Measurements from ENCODE around the gene TBC1D9. TPM values are rescaled to one million over a fixed set of nuclear protein-coding genes. Genes with fewer than 3 reads are reported as not detected.

Gene TBC1D9
- total and polyA plus RNA-seq, 4 donors, result 9.0 to 52.6 (median 24.5) TPM

- Histone ChIP-seq H3K36me3 (ENCODE audit: control insufficient read depth in 4 of 4, insufficient read depth in 4 of 4, low read length in 4 of 4) (no peaks in the 10 kb centered on the region), H3K9ac (ENCODE audit: insufficient read depth in 1 of 2, low read length in 2 of 2) (no peak overlapping the region), H3K4me1 (ENCODE audit: control insufficient read depth in 5 of 5, insufficient read depth in 5 of 5, low read length in 5 of 5) (peaks cover 0 to 22% (median 0%) of the 10 kb centered on the region in 5 donors), H3K9me3 (ENCODE audit: control insufficient read depth in 4 of 4, insufficient read depth in 3 of 4, low read length in 3 of 4) (peaks cover 0 to 3% (median 0%) of the 10 kb centered on the region in 4 donors), H3K27me3 (ENCODE audit: control insufficient read depth in 3 of 3, insufficient read depth in 3 of 3, low read length in 2 of 3) (no peaks in the 10 kb centered on the region), H3K4me3 (no peak overlapping the region), H3K27ac (ENCODE audit: low read depth in 1 of 2, low read length in 1 of 2) (no peak overlapping the region)
- ATAC-seq (ENCODE audit: insufficient read depth, low FRiP score), result no peak
- TF ChIP-seq, protein P1, sequence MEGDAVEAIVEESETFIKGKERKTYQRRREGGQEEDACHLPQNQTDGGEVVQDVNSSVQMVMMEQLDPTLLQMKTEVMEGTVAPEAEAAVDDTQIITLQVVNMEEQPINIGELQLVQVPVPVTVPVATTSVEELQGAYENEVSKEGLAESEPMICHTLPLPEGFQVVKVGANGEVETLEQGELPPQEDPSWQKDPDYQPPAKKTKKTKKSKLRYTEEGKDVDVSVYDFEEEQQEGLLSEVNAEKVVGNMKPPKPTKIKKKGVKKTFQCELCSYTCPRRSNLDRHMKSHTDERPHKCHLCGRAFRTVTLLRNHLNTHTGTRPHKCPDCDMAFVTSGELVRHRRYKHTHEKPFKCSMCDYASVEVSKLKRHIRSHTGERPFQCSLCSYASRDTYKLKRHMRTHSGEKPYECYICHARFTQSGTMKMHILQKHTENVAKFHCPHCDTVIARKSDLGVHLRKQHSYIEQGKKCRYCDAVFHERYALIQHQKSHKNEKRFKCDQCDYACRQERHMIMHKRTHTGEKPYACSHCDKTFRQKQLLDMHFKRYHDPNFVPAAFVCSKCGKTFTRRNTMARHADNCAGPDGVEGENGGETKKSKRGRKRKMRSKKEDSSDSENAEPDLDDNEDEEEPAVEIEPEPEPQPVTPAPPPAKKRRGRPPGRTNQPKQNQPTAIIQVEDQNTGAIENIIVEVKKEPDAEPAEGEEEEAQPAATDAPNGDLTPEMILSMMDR (IDR thresholded peaks at IDR 0.05; ENCODE audit: control extremely low read depth, extremely low read depth), result no peak
- DNase-seq, result no peak
- 81 to 83% methylated on average over 1 of the region's 1 CpG for WGBS, 2 donors
These were observed 13.4 kb downstream of the TBC1D9 start for GRCh38 chr4:140742838-140743193.

GRCh38 chr4:140740906-140741670, 15.1 kb downstream of the TBC1D9 start:
- 85 to 87% methylated on average over 3 of the region's 3 CpGs for WGBS, 2 donors
- no peaks in the 10 kb centered on the region for H3K27me3 ChIP-seq (ENCODE audit: control insufficient read depth in 3 of 3, insufficient read depth in 3 of 3, low read length in 2 of 3)
- H3K27ac ChIP-seq (ENCODE audit: low read depth in 1 of 2, low read length in 1 of 2), result no peak overlapping the region

GRCh38 chr4:140740422-140740821, 15.8 kb downstream of the TBC1D9 start:
- Histone ChIP-seq H3K9ac (ENCODE audit: insufficient read depth in 1 of 2, low read length in 2 of 2) (no peak overlapping the region), H3K4me3 (no peak overlapping the region), H3K27me3 (ENCODE audit: control insufficient read depth in 3 of 3, insufficient read depth in 3 of 3, low read length in 2 of 3) (no peaks in the 10 kb centered on the region), H3K27ac (ENCODE audit: low read depth in 1 of 2, low read length in 1 of 2) (no peak overlapping the region), H3K9me3 (ENCODE audit: control insufficient read depth in 4 of 4, insufficient read depth in 3 of 4, low read length in 3 of 4) (no peaks in the 10 kb centered on the region), H3K4me1 (ENCODE audit: control insufficient read depth in 5 of 5, insufficient read depth in 5 of 5, low read length in 5 of 5) (peaks cover 3 to 38% (median 14%) of the 10 kb centered on the region in 5 donors), H3K36me3 (ENCODE audit: control insufficient read depth in 4 of 4, insufficient read depth in 4 of 4, low read length in 4 of 4) (no peaks in the 10 kb centered on the region)
- ATAC-seq (ENCODE audit: insufficient read depth, low FRiP score), result no peak
- TF ChIP-seq, protein P1 (IDR thresholded peaks at IDR 0.05; ENCODE audit: control extremely low read depth, extremely low read depth), result no peak
- no peak for DNase-seq
- WGBS, 2 donors, result 87 to 100% methylated on average over 1 of the region's 1 CpG

More at GRCh38 chr4:140740906-140741670, 15.1 kb downstream of the TBC1D9 start:
- no peaks in the 10 kb centered on the region for H3K9me3 ChIP-seq (ENCODE audit: control insufficient read depth in 4 of 4, insufficient read depth in 3 of 4, low read length in 3 of 4)
- no peaks in the 10 kb centered on the region for H3K36me3 ChIP-seq (ENCODE audit: control insufficient read depth in 4 of 4, insufficient read depth in 4 of 4, low read length in 4 of 4)
- ATAC-seq (ENCODE audit: insufficient read depth, low FRiP score), result no peak
- peaks cover 3 to 32% (median 9%) of the 10 kb centered on the region in 5 donors for H3K4me1 ChIP-seq (ENCODE audit: control insufficient read depth in 5 of 5, insufficient read depth in 5 of 5, low read length in 5 of 5)
- DNase-seq, result no peak
- TF ChIP-seq, protein P1 (IDR thresholded peaks at IDR 0.05; ENCODE audit: control extremely low read depth, extremely low read depth), result no peak
- no peak overlapping the region for H3K4me3 ChIP-seq
- H3K9ac ChIP-seq (ENCODE audit: insufficient read depth in 1 of 2, low read length in 2 of 2), result no peak overlapping the region
